ENCODE data around the gene CDYL.

Gene CDYL

GRCh38 chr6:4772750-4773149, 3.5 kb upstream of the CDYL start:
- DNase-seq (ENCODE audit: extremely low read depth, low read depth): no peak
- TF ChIP-seq, protein P1, sequence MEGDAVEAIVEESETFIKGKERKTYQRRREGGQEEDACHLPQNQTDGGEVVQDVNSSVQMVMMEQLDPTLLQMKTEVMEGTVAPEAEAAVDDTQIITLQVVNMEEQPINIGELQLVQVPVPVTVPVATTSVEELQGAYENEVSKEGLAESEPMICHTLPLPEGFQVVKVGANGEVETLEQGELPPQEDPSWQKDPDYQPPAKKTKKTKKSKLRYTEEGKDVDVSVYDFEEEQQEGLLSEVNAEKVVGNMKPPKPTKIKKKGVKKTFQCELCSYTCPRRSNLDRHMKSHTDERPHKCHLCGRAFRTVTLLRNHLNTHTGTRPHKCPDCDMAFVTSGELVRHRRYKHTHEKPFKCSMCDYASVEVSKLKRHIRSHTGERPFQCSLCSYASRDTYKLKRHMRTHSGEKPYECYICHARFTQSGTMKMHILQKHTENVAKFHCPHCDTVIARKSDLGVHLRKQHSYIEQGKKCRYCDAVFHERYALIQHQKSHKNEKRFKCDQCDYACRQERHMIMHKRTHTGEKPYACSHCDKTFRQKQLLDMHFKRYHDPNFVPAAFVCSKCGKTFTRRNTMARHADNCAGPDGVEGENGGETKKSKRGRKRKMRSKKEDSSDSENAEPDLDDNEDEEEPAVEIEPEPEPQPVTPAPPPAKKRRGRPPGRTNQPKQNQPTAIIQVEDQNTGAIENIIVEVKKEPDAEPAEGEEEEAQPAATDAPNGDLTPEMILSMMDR (IDR thresholded peaks at IDR 0.05; ENCODE audit: low read depth, low read length, missing control alignments): no peak
- H3K4me3 ChIP-seq (replicated peaks; ENCODE audit: low read depth, low read length): no peak overlapping the region

DNA sequence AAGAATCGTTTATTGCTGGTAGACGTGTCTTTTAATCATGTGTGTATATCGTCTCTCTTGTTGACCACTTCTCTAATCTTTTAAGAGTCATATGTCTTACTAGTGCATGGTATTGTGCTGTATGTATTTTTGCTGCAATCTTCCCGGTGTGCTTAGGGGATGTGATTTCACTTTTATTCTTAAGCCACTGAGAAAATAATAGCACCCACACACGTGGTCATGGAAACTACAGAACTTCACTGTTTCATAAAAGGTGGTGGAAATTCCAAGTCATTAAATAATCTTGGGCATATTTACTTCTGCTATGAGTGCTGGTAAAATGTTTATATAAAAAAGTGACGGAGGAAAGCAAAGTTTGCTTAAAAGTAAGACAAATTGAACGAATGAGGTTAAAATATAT, 3.0 kb upstream of the CDYL start:
- H3K4me3 ChIP-seq (replicated peaks; ENCODE audit: low read depth, low read length): no peak overlapping the region
- no peak for DNase-seq (ENCODE audit: extremely low read depth, low read depth)
- TF ChIP-seq, protein P1 (IDR thresholded peaks at IDR 0.05; ENCODE audit: low read depth, low read length, missing control alignments): no peak

- no peak overlapping the region for H3K4me3 ChIP-seq (replicated peaks; ENCODE audit: low read depth, low read length)
- no peak for DNase-seq (ENCODE audit: extremely low read depth, low read depth)
- TF ChIP-seq, protein P1 (IDR thresholded peaks at IDR 0.05; ENCODE audit: low read depth, low read length, missing control alignments): no peak
Observed at GRCh38 chr6:4774296-4774695, 1.9 kb upstream of the CDYL start.

GRCh38 chr6:4774715-4775493, 1.3 kb upstream of the CDYL start:
- DNase-seq (ENCODE audit: extremely low read depth, low read depth): no peak
- TF ChIP-seq, protein P1 (IDR thresholded peaks at IDR 0.05; ENCODE audit: low read depth, low read length, missing control alignments): no peak
- peak overlapping the region; percentile 37 for H3K4me3 ChIP-seq (replicated peaks; ENCODE audit: low read depth, low read length)

DNA sequence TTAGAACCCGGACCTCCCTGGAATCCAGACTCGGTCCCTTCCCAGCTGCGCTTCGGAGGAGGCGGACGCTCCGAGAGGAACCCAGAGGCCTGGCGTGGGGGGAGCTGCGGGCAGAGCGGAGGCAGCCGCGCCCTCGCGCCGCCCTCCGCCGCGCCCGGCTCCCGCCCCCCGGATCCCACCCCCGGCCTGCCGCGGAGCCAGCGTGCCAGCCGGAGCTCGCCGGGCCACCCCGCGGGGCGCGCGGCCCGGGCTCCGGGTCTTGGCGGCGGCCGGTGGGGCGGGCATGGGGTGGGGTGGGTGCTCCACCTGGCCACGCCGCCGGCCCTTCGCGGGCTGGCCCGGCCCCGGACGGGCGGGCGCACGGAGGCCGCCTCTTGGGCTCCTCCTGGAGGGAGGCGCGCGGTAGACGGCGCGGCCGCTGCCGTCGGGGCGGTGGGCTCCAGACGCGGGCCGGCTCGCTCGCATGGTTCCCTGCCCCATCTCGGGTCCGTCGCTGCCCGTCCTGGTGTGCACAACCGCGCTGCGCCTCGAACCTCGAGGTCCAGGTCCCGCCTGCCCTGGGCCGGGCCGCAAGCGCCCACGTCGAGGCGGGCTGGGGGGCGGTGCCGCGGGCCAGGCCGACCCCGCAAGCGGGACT, 592 bp upstream of the CDYL start:
- no peak for DNase-seq (ENCODE audit: extremely low read depth, low read depth)
- H3K4me3 ChIP-seq (replicated peaks; ENCODE audit: low read depth, low read length): peak overlapping the region; percentile 37
- TF ChIP-seq, protein P1 (IDR thresholded peaks at IDR 0.05; ENCODE audit: low read depth, low read length, missing control alignments): peak; percentile 3

- TF ChIP-seq, protein P1 (IDR thresholded peaks at IDR 0.05; ENCODE audit: low read depth, low read length, missing control alignments): no peak
- DNase-seq (ENCODE audit: extremely low read depth, low read depth): no peak
- peak overlapping the region; percentile 70 for H3K4me3 ChIP-seq (replicated peaks; ENCODE audit: low read depth, low read length)
Observed at GRCh38 chr6:4776493-4777393, 539 bp downstream of the CDYL start.
